WTC11 (cell line): ENCODE measurements around the gene YIPF5. TPM values are rescaled to one million over a fixed set of nuclear protein-coding genes. Genes with fewer than 3 reads are reported as not detected.

Experiments used
- ATAC-seq: fragments of 200-7000 bp; cut with Tn5 transposase; 2 replicates; pipeline ENCODE4 v1.10.0; 2021; ENCODE audit warnings: mild to moderate bottlenecking, moderate library complexity
- CTCF ChIA-PET: fragments of 300-600 bp; sonication (Branson Sonifier 250); formaldehyde crosslinking; loops from one replicate; lab custom pipeline; 2021; ENCODE audit warnings: antibody characterized with exemption; lab: Charles Lee
- POLR2A ChIA-PET: fragments of 350-600 bp; sonication (Branson Sonifier 250); formaldehyde crosslinking; loops from one replicate; lab custom pipeline; 2021; ENCODE audit warnings: antibody characterized with exemption; lab: Charles Lee
- DNase-seq: peaks from one replicate; pipeline ENCODE4 v3.0.0; 2021; ENCODE audit warnings: low spot score
- H3K27ac Mint-ChIP-seq: 2 replicates; pipeline ENCODE4 v1.8.0; 2021; ENCODE audit warnings: mixed read lengths
- H3K27me3 Mint-ChIP-seq: 2 replicates; pipeline ENCODE4 v1.8.0; 2021; ENCODE audit warnings: low read depth, mild to moderate bottlenecking, moderate library complexity, mixed read lengths
- H3K36me3 Mint-ChIP-seq: 2 replicates; pipeline ENCODE4 v1.8.0; 2021; ENCODE audit warnings: mixed read lengths
- H3K4me1 Mint-ChIP-seq: 2 replicates; pipeline ENCODE4 v1.8.0; 2022; ENCODE audit warnings: mixed read lengths
- H3K4me3 Mint-ChIP-seq: 2 replicates; pipeline ENCODE4 v1.8.0; 2021; ENCODE audit warnings: mild to moderate bottlenecking, moderate library complexity, mixed read lengths
- H3K9me3 Mint-ChIP-seq: 2 replicates; pipeline ENCODE4 v1.8.0; 2021; ENCODE audit warnings: mixed read lengths
- CBFB ChIP-seq: sonication (generic); formaldehyde crosslinking; IDR thresholded peaks from 2 replicates; pipeline ENCODE4 v1.8.1; 2022; ENCODE audit warnings: mild to moderate bottlenecking, low read depth, missing genetic modification reagents
- CREB1 ChIP-seq: sonication (generic); formaldehyde crosslinking; IDR thresholded peaks from 2 replicates; pipeline ENCODE4 v1.8.0; 2023; ENCODE audit warnings: mild to moderate bottlenecking, missing genetic modification reagents
- FOXK1 ChIP-seq: sonication (generic); formaldehyde crosslinking; IDR thresholded peaks from 2 replicates; pipeline ENCODE4 v1.8.0; 2022; ENCODE audit warnings: mild to moderate bottlenecking, moderate library complexity, missing genetic modification reagents
- HMGXB4 ChIP-seq: sonication (generic); formaldehyde crosslinking; IDR thresholded peaks from 2 replicates; pipeline ENCODE4 v1.8.1; 2023; ENCODE audit warnings: mild to moderate bottlenecking, moderate library complexity, missing genetic modification reagents
- NFATC4 ChIP-seq: fragments of 250-450 bp; sonication (Bioruptor Pico); IDR thresholded peaks from 2 replicates; pipeline ENCODE4 v1.9.0; 2021; ENCODE audit warnings: mild to moderate bottlenecking
- SMAD3 ChIP-seq: sonication (generic); formaldehyde crosslinking; IDR thresholded peaks from 2 replicates; pipeline ENCODE4 v1.8.0; 2022; ENCODE audit warnings: missing genetic modification reagents, mild to moderate bottlenecking, borderline replicate concordance
- USF2 ChIP-seq: sonication (generic); formaldehyde crosslinking; IDR thresholded peaks from 2 replicates; pipeline ENCODE4 v1.8.1; 2023; ENCODE audit warnings: mild to moderate bottlenecking, missing genetic modification reagents, moderate library complexity
- ZNF138 ChIP-seq: sonication (generic); formaldehyde crosslinking; conservative IDR thresholded peaks from 2 replicates; pipeline ENCODE4 v1.8.1; 2022; ENCODE audit warnings: mild to moderate bottlenecking, moderate library complexity, missing genetic modification reagents
- ZNF219 ChIP-seq: sonication (generic); formaldehyde crosslinking; IDR thresholded peaks from 2 replicates; pipeline ENCODE4 v1.8.0; 2023; ENCODE audit warnings: missing genetic modification reagents, mild to moderate bottlenecking, borderline replicate concordance
- ZNF232 ChIP-seq: sonication (generic); formaldehyde crosslinking; IDR thresholded peaks from 2 replicates; pipeline ENCODE4 v1.8.0; 2022; ENCODE audit warnings: mild to moderate bottlenecking, missing genetic modification reagents
- ZNF263 ChIP-seq: sonication (generic); formaldehyde crosslinking; IDR thresholded peaks from 2 replicates; pipeline ENCODE4 v1.8.1; 2022; ENCODE audit warnings: low read depth, mild to moderate bottlenecking, moderate library complexity, missing genetic modification reagents
- ZNF281 ChIP-seq: sonication (generic); formaldehyde crosslinking; IDR thresholded peaks from 2 replicates; pipeline ENCODE4 v1.8.0; 2023; ENCODE audit warnings: mild to moderate bottlenecking, missing genetic modification reagents
- total RNA-seq: library from RNA; stranded (reverse); gene quantifications from 3 replicates; pipeline ENCODE4 v1.2.3, GENCODE V29; 2021
- TF ChIP-seq, protein P1 (sequence below): fragments of 250-450 bp; sonication (Bioruptor Pico); IDR thresholded peaks from 2 replicates; pipeline ENCODE4 v2.1.2; 2022; ENCODE audit warnings: mild to moderate bottlenecking, moderate library complexity
- TF ChIP-seq, protein P2 (sequence below): sonication (generic); formaldehyde crosslinking; IDR thresholded peaks from 2 replicates; pipeline ENCODE4 v1.8.1; 2023; ENCODE audit warnings: mild to moderate bottlenecking, missing genetic modification reagents
- TF ChIP-seq, protein P3 (sequence below): sonication (generic); formaldehyde crosslinking; IDR thresholded peaks from 2 replicates; pipeline ENCODE4 v1.8.0; 2022; ENCODE audit warnings: mild to moderate bottlenecking, missing genetic modification reagents

YIPF5 gene
- total RNA-seq, 1 experiment from 2014 or later: 39.2 TPM

DNA sequence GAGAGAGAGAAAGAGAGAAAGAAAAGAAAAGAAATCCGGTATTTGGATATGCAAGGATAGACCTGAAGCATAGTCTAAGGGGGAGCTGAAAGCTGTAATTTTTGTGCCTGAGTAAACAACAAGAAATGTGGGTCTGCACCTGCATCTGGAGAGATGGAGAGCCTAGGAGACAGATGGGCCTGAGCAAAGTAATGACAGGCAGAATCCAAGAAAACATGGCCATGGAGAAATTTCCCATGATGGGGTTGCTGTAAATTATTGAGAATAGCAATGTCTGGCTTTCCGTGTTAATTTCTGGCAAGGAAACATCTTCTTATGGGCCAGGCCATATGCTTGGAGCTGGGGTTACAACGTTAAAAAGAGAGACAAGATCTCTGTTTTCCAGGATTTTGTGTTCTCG is 40.2 kb downstream of the YIPF5 start:
- POLR2A ChIA-PET: interaction anchor here (0.6 kb wide), 1 partner anchor 436 kb away, joined by 3 read pairs; no protein-coding TSS in a partner anchor
- peaks cover 4% of the 10 kb centered on the region; the same call in 1 of the 2 replicates for H3K9me3 Mint-ChIP-seq
- CTCF ChIA-PET: interaction anchor here (1.0 kb wide), 1 partner anchor 12 kb away, joined by 6 read pairs; no protein-coding TSS in a partner anchor
- H3K4me3 Mint-ChIP-seq: no peak overlapping the region
- ATAC-seq: no peak
- peaks cover 8% of the 10 kb centered on the region for H3K4me1 Mint-ChIP-seq
- H3K36me3 Mint-ChIP-seq: no peaks in the 10 kb centered on the region
- no peak overlapping the region for H3K27ac Mint-ChIP-seq
- TF ChIP-seq NFATC4 (CRISPR knock-in tag) (no peak), CBFB (CRISPR knock-in tag) (no peak), ZNF232 (CRISPR knock-in tag) (no peak)
- TF ChIP-seq, protein P1, sequence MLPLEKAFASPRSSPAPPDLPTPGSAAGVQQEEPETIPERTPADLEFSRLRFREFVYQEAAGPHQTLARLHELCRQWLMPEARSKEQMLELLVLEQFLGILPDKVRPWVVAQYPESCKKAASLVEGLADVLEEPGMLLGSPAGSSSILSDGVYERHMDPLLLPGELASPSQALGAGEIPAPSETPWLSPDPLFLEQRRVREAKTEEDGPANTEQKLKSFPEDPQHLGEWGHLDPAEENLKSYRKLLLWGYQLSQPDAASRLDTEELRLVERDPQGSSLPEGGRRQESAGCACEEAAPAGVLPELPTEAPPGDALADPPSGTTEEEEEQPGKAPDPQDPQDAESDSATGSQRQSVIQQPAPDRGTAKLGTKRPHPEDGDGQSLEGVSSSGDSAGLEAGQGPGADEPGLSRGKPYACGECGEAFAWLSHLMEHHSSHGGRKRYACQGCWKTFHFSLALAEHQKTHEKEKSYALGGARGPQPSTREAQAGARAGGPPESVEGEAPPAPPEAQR (CRISPR knock-in tag): no peak
- TF ChIP-seq, protein P2, sequence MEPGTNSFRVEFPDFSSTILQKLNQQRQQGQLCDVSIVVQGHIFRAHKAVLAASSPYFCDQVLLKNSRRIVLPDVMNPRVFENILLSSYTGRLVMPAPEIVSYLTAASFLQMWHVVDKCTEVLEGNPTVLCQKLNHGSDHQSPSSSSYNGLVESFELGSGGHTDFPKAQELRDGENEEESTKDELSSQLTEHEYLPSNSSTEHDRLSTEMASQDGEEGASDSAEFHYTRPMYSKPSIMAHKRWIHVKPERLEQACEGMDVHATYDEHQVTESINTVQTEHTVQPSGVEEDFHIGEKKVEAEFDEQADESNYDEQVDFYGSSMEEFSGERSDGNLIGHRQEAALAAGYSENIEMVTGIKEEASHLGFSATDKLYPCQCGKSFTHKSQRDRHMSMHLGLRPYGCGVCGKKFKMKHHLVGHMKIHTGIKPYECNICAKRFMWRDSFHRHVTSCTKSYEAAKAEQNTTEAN (CRISPR knock-in tag): no peak
- DNase-seq: no peak
- no peaks in the 10 kb centered on the region; the same call in 1 of the 2 replicates for H3K27me3 Mint-ChIP-seq

- CTCF ChIA-PET: interaction anchor here (0.5 kb wide), 1 partner anchor 1696 kb away, joined by 4 read pairs; no protein-coding TSS in a partner anchor
- DNase-seq: no peak
- no peak for TF ChIP-seq ZNF281
- TF ChIP-seq, protein P3, sequence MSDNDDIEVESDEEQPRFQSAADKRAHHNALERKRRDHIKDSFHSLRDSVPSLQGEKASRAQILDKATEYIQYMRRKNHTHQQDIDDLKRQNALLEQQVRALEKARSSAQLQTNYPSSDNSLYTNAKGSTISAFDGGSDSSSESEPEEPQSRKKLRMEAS (CRISPR knock-in tag): no peak
- Mint-ChIP-seq H3K9me3 (peaks cover 4% of the 10 kb centered on the region; the same call in 1 of the 2 replicates), H3K4me1 (peaks cover 16% of the 10 kb centered on the region), H3K27me3 (no peaks in the 10 kb centered on the region), H3K4me3 (no peak overlapping the region), H3K36me3 (no peaks in the 10 kb centered on the region), H3K27ac (no peak overlapping the region)
- POLR2A ChIA-PET: no interaction called here
- no peak for ATAC-seq
Measured at GRCh38 chr5:144128844-144129243, 41.6 kb downstream of the YIPF5 start.

DNA sequence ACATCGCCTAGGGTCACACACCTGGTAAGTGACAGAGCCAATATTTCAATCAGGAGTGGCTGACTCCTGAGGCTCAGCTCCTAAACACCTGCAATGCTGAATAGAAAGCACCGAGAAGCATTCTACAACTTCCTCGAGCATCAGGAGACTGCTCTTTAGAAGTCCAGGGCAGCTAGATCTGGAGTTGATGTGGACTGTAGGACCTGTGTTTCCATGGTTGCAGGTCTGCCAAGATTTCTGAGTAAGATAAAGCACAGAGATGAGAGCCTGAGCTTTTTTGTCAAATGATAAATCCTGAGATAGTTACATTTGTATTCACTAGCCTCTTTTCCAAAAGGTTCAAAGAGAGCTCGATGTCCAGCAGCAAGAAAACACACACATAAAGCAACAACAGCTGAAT is 43.8 kb downstream of the YIPF5 start:
- no peak for ATAC-seq
- TF ChIP-seq HMGXB4 (no peak), ZNF138 (no peak), USF2 (no peak), CREB1 (no peak), FOXK1 (CRISPR knock-in tag) (no peak), NFATC4 (CRISPR knock-in tag) (no peak), SMAD3 (CRISPR knock-in tag) (no peak), ZNF219 (CRISPR knock-in tag) (no peak), ZNF263 (CRISPR knock-in tag) (no peak)

More for the DNA sequence above, 43.8 kb downstream of the YIPF5 start:
- no peaks in the 10 kb centered on the region for H3K9me3 Mint-ChIP-seq
- H3K4me1 Mint-ChIP-seq: peaks cover 16% of the 10 kb centered on the region
- CTCF ChIA-PET: interaction anchor here (3.4 kb wide), 1 partner anchor 16 kb away, joined by 15 read pairs; no protein-coding TSS in a partner anchor
- no peak overlapping the region for H3K27ac Mint-ChIP-seq
- no peak for DNase-seq
- H3K36me3 Mint-ChIP-seq: no peaks in the 10 kb centered on the region
- H3K27me3 Mint-ChIP-seq: no peaks in the 10 kb centered on the region
- H3K4me3 Mint-ChIP-seq: no peak overlapping the region
- POLR2A ChIA-PET: no interaction called here
